GM21786 (cell line): ENCODE results near the gene MEX3B.

ENCODE experiments used
- ATAC-seq: cut with Tn5 transposase; IDR thresholded peaks from one replicate; pipeline ENCODE4 v1.9.1; 2021; ENCODE audit not compliant: unreplicated experiment

Gene MEX3B

DNA sequence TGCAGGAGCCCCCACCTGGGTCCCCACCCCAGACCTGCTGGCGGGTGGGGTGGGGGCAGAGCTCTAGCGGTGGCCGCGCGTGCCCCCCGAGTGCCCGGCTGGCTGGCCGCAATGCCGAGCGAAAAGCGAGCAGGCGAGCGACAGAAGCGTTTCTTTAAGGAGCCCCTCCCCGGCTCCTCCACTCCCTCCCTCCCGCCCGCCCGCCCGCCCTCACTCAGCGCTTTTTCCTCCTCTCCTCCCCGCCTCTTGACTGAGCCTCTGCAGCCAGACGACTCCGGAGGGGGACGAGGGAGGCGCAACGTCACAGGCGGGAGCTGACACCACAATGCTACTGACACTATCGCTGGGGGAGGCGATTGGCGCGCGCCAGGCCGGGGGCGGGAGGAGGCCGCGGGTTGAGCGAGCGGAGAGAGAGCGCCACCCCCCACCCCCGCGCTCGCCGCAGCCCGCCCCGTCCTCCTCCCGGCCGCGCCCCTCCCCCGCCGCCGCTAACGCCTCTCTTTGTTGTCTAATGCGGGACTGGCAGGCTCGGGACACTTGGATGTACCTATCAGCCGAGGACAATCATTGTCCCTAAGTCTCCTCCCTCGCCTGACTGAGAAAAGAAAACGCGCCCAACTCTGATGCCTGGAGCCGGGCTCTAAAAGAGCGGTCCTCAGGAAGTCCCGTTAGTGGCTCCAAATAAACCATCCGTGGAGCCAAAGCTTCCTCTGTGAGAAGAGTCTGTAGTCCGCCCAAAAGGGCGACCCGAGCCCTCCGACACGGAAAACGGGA lies at the start of gene MEX3B:
TSS of gene MEX3B (minus strand) at position 127 of the 774 bp plus-strand sequence. CDS start 313 bp downstream, outside the sequence.
- ATAC-seq = peak; percentile 66

DNA sequence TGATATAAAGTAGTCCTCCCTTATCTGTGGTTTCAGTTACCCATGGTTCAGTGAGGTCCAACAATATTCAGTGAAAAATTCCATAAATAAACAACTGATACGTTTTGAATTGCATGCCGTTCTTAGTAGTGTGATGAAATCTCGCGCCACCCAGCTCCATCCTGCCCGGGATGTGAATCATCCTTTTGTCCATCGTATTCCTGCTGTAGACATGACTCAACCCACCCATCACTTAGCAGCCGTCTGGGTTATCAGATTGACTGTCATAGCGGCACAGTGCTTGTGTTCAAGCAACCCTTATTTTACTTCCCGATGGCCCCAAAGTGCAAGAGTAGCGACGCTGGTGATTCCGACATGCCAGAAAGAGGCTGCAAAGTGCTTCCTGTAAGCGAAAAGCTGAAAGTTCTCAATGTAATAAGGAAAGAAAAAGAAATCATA lies 48.0 kb upstream of the MEX3B start:
- ATAC-seq = no peak

DNA sequence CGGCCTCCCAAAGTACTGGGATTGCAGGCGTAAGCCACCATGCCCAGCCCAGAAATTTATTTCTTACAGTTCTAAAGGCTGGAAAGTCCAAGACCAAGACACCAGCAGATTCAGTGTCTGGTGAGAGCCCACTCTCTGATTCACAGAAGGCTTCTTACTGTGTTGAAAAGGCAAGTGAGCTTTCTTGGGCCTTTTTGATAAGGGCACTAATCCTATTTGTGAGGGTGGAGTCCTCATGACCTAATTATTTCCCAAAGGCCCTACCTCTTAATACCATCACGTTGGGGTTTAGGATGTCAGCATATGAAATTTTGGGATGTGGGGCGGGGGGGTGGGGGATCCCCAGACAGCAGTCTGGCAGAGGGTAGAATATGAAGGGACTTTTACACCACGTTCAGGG lies 47.5 kb upstream of the MEX3B start:
- ATAC-seq = no peak

DNA sequence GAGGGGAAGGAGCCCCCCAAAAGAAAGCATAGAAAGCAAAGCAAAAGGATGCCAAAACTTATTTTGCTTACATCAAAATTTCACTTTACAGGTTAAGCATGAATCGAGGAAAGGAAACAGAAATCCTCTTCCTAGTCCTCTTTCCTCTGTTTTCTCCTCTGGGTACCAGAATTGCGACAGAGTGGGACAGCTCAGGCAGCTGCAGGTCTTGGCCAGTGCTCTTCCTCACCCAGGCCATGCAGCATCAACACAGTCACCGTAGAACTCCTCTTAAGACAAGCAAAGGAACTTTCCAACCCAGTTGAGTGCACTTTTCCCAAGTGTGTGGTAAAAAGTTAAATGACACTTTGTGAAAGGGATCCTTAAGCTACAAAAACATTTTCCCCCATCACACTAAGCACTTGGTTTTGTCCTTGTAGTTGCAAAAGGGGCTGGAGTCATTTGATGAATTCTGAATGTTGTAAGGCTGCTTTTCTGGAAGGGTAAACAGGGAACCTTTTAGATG lies 45.9 kb upstream of the MEX3B start:
- ATAC-seq = no peak

DNA sequence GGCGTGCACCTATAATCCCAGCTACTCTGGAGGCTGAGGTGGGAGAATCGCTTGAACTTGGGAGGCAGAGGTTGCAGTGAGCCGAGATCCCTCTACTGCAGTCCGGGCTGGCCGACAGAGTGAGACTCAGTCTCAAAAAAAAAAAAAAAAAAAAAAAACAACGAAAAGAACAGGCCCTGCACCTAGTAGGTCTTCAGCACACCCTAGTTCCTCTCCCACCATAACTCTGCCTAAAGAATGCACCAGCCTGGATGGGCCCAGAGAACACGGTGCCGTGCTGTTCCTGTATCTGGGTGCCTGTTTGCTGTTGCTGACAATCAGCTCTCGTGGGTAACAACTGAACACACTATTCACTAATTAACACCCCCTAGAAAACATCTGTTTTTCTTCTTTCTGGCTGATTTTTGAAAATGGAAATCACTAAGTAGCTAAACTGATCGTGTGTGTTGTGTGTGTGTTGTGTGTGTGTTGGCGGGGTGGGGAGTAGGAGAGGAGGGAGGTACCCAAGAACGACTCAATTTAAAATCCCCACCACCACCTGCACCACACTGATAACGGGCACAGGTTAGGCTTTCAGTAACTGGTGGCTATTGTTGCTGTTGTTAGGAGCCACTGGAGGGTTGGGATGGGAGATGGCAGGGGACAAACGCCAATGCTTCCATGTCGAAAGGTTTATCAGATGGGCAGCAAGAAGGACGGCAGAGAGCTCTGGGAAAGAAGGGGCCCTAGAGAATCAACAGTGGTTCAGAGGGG lies 40.6 kb upstream of the MEX3B start:
- ATAC-seq = no peak

DNA sequence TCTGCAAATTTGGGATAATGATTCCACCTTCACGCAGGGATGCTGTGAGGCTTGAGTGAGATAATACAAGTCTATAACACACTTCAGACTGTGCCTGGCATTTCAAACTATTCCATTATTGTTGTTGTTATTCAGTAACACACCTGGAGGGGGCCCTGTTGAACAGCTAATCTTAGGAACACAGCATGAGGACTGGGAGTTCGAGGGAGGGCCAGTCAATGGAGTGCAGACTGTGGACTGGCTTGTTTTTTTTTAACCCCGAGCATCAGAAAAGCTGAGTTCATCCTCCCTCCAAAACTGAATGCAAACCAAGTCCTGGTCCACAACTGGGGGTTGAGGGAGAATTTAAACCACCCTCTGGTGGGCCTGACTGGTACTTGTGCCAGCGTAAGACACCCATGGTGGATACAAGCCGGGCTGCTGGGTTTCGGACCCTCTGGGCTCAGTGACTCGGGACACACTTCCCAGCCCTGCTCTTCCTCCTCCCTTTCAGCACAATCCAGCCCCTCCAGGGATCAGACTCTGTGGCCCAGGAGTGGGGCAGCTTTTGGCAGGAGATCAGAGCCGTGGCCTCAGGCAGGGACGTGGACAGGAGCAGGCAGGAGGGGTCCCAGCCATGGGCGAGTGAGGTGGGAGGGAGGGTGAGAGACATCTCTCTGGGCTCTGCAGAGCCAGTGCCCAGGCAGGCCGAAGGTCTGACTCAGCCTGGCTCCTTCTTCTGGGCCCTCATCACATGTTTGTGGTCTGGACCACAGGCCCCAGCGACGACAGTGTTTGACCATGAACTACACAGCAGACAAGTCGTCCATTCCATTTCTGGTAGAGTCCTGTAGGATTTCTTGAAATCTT lies 36.3 kb upstream of the MEX3B start:
- no peak for ATAC-seq

DNA sequence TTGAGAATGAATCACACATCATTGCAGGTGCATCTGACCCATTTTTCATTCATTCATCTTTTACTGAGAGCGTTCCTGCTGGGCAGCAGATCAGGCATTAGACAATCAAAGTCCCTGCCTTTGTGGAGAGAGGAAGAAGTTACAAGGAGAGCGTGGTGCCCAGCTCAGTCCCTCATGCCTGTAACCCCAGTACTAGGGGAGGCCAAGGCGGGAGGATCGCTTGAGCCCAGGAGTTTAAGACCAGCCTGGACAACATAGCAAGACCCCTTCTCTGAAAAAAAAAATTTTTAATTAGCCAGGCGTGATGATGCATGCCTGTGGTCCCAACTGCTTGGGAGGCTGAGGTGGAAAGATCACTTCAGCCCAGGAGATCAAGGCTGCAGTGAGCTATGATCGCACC lies 35.0 kb upstream of the MEX3B start:
- ATAC-seq = no peak

DNA sequence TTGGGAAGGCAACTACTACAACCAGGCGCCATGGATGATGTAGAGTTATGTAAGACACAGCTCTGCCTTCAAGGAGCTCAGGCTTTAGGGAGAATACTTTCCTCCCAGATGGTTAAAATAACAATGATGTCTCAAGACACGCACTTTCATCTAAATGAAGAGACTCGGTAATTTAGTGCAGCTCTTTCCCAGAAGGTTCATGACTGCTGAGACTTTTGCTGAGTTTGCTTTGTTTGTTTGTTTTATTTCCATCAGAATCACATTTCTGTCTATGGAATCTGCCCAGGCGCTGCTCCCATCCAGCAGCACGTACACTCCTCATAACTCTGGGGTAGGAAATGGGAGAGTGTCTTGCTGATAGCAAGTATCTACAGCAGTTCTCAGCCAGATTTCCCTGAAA lies 33.9 kb upstream of the MEX3B start:
- no peak for ATAC-seq

DNA sequence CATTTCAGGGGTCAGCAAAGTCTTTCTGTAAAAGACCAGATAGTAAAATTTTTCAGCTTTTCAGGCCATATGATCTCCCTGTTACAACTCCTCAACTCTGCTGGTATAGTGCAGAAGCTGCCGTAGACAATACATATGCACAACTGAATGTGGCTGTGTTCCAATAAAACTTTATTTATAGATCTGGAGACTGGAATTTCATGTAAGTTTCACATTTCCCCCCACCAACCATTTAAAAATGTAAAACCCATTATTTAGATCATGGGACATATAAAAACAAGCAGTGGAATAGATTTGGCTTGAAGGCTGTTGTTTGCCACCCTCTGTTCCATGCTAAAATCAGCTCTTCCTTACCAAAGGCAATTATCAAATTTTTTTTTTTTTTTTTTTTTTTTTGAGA lies 28.8 kb upstream of the MEX3B start:
- ATAC-seq = no peak

DNA sequence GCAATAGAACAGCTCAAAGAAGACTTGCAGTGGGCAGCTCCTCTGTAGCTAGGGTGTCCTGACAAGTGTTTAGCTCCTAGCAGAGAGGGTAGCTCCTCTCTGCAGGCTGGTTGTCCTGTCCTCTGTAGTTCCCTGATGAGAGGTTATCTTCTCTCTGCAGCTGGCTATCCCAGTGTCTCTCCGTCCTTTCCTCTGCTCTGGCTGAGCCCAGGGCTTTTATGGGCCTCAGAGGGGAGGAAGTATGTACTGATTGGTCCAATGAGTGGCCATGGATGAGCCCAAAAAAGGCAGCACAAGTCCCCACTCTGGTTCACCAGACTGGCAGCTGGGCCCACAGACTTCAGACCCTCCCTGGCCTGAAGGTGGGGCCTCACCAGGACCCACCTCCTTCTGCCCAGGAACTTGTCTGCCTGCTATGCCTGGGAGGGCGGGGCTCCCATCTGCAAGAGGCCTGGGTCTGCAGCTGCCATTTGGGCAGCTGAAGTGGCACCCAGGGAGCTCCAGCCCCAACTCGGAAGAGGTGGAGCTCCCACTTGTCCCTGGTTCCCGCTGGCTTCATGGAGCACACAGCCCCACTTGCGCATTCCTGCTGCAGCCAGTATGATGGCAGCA lies 27.2 kb upstream of the MEX3B start:
- no peak for ATAC-seq

DNA sequence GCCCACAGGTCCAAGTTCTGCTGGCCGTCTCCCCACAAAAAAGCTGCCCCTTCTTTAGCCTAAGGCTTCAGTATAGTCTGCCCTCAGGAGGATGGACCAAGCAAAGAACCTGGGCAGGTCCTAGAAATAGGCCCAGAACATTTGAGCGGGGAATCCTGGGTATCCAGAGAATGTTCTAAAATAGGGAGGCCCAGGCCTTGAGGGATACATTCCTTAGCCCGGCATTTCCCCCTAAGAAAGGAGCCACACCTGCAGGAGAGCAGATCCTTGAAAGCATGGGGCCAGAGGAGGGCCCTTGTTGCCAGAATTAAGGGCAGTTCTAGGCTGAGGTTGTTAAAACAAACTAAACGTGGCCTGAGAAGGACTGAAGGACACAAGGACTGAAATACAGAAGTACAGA lies 20.6 kb upstream of the MEX3B start:
- no peak for ATAC-seq

DNA sequence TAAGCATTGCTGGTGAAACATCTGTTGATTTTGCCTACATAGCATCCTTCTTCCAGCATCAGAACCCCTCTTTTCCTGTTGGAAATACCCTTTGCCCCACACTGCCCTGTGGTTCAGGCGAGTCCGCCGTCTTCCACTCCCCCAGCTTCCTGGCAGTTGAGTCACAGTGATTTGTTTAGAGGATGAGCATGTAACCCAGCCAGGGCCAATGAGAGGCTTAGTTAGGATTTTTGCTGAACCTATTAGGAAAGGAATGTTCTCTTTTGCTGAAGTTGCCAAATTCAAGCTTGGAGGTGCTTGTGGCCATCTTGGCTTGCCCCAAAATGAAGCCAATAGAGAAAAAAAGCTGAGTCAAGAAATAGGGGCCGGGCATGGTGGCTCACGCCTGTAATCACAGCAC lies 19.0 kb upstream of the MEX3B start:
- no peak for ATAC-seq

DNA sequence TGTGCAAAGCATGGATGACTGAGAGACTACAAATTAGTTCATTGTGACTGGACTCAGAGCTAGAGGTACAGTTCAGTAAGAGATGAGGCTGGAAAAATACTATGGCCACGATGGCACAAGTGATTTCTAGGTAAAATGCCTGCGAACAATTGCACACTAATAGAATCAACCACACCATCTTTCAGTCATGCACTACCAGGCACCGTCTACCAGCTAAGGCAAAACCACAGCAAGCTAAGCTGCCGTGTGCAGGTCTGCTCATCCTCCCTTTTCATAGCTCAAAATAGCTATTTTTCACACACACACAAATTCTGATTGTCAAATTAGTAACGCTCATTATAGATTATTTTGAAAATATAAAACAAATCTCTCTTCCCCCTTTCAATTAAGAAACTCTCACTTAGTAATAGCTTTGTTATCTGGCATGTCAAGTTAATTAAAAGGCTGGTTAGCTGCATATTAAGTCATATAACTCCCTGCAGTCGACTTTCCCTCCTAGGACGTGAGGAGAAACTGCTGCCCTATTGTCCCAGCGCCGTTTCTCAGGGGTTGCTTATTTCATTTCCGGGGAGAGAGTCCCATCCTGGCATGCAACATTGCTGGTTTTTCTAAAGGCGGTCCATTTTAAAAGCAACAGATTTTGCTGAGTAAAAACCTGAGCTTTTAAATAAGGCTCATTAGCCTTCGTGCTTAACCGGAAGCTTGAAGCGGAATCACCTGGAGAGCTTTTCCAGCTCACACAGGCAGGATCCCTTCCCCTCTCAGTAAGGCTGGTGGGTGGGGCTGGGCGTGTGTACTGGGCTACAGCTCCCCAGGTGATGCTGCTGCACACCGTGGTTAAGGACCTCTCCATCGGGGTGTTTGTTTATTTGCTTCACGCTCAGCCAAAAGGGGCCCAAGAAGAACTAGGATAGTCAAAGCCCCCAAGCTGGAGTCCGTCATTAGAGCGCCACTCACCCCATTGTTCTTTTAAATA lies 16.9 kb upstream of the MEX3B start:
- no peak for ATAC-seq

DNA sequence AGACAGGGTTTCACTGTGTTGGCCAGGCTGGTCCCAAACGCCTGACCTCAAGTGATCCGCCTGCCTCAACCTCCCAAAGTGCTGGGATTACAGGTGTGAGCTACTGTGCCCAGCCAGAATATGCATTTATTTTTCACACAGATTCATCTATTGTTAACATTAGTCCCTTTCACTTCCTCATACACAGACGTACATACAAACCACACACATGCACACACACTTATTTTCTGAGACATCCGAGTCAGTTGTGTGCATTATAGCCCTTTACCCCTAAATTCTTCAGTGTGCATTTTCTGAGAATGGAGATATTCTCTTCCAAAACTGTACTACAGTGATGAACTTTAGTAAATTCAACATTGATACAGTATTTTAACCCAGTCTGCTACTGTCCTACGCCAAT lies 15.0 kb upstream of the MEX3B start:
- no peak for ATAC-seq

DNA sequence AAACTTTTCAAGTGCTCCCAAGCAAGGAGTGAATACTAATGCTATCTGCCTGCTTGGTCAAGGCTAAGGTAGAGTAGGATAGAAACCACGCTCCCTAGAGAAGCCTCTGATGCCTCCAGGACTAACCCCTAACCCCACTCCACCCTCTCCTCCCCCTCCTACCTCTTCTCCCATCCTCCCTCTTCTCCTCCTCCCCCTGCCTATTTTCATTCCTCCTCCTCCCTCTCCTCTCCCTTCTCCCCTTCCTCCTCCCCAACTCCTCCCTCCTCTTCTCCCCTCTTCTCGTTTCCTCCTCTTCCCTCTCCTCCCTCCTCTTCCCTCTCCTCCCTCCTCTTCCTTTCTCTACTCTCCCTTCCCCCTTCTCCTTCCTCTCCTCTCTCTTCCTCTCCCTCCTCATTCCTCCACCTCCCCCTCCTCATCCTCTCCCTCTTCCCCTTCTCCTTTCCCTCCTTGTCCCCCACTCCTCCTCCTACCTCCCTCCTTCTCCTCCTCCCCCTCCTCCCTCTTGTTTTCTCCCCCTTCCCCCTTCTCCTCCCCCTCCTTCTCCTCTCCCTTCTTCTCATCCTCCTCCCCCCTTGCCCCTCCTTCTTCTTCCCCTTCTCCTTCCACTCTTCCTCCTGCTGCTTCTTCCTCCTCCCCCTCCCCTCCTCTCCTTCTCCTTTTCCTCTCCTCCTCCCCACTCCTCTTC lies 12.8 kb upstream of the MEX3B start:
- ATAC-seq = no peak

DNA sequence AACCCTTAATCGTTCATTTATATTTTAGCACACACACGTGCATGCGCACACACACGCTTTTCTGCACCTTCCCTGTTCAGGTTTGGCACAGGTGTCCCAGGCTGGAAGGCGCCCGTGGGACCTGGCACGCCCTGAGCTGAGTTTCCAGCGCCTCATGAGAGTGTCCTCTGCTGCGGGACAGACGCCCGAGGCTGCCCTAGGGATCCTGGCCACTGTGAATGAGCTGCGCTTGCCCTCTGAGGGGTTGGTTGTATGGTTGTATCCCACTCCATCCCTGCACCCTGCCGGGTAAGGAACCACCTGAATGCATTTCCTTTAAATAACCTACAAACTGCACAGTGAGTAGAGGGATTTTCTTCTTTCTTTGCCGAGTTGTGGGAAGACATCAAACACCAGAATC lies 12.2 kb upstream of the MEX3B start:
- no peak for ATAC-seq

DNA sequence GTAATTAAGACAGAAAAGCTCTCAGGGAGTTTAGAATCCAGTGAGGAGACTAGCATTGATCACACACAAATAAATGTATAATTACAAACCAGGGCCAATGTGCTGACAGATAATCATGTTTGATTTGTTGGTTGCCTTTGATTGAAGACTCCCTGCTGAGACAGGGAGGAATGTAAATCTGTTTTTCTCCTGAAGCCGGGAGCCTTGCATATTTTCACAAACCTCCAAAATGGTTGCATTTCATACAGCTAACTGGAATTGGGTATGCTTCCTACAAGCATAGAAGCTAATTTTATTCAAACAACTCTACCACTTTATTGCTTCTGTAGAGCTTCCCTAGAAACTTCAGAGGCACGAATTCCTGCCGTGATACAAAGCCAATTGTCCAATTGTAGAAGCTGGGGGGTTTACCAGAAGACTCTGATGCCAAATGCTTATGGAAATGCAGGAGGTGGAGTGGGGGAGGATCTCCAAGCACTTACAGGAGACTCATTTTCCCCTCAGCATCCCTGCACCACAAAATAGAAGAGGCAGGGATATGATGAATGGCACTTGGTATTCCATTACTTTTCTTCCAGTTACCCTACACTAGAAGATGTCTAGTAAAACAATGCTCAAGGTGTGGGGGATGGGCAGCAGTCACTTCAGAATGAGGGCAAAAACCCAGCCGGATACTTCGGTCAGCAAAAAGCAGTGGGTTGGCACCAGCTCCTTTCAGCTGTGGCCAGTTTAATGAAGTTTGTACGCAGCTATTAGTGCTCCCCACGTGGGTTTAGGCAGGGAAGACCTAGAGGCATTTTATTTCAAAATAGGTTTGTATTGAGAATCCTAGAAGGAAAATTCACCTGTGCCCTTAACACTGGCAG lies 11.4 kb upstream of the MEX3B start:
- no peak for ATAC-seq

DNA sequence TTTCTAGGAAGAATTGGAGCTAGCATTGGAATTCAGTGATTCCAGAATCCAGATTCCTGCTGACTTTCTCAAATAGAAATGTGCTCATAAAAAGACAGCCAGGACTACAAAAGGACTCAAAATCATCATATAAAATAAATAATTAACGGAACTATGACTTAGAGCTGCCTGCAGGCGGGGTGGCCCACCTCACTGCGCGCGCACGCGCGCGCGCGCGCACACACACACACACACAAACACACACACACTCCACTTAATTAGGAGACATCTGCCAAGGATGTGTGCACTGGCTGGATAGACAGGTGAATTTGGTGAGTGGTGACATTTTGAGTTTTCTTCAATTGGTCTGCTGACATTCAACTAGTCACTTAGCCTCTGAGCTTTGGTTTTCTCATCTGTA lies 6.9 kb upstream of the MEX3B start:
- ATAC-seq = no peak
